DMS153 (cell line): ENCODE measurements around the gene CTBP1.

Source experiments
- DNase-seq: peaks from one replicate; lab custom pipeline; 2025; lab: John Stamatoyannopoulos, UW

CTBP1 gene

GRCh38 chr4:1172971-1173757 lies 75.8 kb downstream of the CTBP1 start:
- DNase-seq = no peak

GRCh38 chr4:1172228-1172851 lies 76.6 kb downstream of the CTBP1 start, which contains the start of gene SPON2:
Gene SPON2, minus strand, starts transcription at chr4:1172583.
- no peak for DNase-seq

- DNase-seq = no peak
Observed at GRCh38 chr4:1171311-1172227, 77.4 kb downstream of the CTBP1 start.

- DNase-seq = no peak
Observed at GRCh38 chr4:1170976-1171310, 78.0 kb downstream of the CTBP1 start.

- DNase-seq = no peak
Observed at GRCh38 chr4:1170156-1170975, 78.6 kb downstream of the CTBP1 start.

- no peak for DNase-seq
Observed at GRCh38 chr4:1169691-1170096, 79.2 kb downstream of the CTBP1 start.

GRCh38 chr4:1169171-1169671 lies 79.7 kb downstream of the CTBP1 start:
- no peak for DNase-seq

GRCh38 chr4:1168191-1169101 lies 80.5 kb downstream of the CTBP1 start:
- DNase-seq = no peak

- DNase-seq = peak; percentile 65
Observed at GRCh38 chr4:1167244-1167949, 81.5 kb downstream of the CTBP1 start.

- DNase-seq = no peak
Observed at GRCh38 chr4:1166509-1167243, 82.3 kb downstream of the CTBP1 start.

- DNase-seq = no peak
Observed at GRCh38 chr4:1164956-1165545, 83.9 kb downstream of the CTBP1 start.

- DNase-seq = no peak
Observed at GRCh38 chr4:1164444-1164843, 84.5 kb downstream of the CTBP1 start.

GRCh38 chr4:1164040-1164439 lies 84.9 kb downstream of the CTBP1 start:
- DNase-seq = no peak
